Esophagus squamous epithelium (tissue), 4 donors: ENCODE results near the gene PTGS1.

Experiments
- CTCF ChIP-seq, 6 experiments: fragments of 450-650 bp in 4 of 6; fragments of 200-600 bp in 2 of 6; sonication (generic) in 2 of 6; IDR thresholded peaks; one replicate each; pipeline ENCODE4 v1.5.1; 2016 to 2019; ENCODE audit warnings: antibody characterized with exemption in 6 of 6, mild to moderate bottlenecking in 4 of 6, moderate library complexity in 4 of 6
- POLR2A ChIP-seq, 4 donors: fragments of 450-650 bp; IDR thresholded peaks; one replicate each; pipeline ENCODE4 v1.6.1; 2017; ENCODE audit warnings: antibody characterized with exemption in 4 of 4, mild to moderate bottlenecking in 4 of 4, moderate library complexity in 3 of 4

GRCh38 chr9:122418016-122418415 is 47.2 kb downstream of the PTGS1 start:
- no peak for TF ChIP-seq CTCF (IDR thresholded peaks at IDR 0.05)
- TF ChIP-seq POLR2A (IDR thresholded peaks at IDR 0.05) = no peak
